ENCODE results near the gene EXOSC10. TPM values are rescaled to one million over a fixed set of nuclear protein-coding genes. Genes with fewer than 3 reads are reported as not detected.

The EXOSC10 gene
- total RNA-seq, 2 donors from 2014 or later, result 48.0 to 55.2 TPM

GRCh38 chr1:11059155-11059967 lies 40.3 kb downstream of the EXOSC10 start:
- intact Hi-C loops (cut with DNase I), result no loop called here
- peak overlapping the region; percentile 99 for H3K4me3 ChIP-seq
- peak overlapping the region; percentile 79 to 95 for H3K9ac ChIP-seq (ENCODE audit: low read depth in 2 of 2, low read length in 2 of 2)
- H3K4me1 ChIP-seq, result no peaks in the 10 kb centered on the region
- DNase-seq, result no peak
- no peaks in the 10 kb centered on the region for H3K27me3 ChIP-seq
- no peaks in the 10 kb centered on the region for H3K9me3 ChIP-seq
- no peak overlapping the region for H3K27ac ChIP-seq
- TF ChIP-seq, protein P1, sequence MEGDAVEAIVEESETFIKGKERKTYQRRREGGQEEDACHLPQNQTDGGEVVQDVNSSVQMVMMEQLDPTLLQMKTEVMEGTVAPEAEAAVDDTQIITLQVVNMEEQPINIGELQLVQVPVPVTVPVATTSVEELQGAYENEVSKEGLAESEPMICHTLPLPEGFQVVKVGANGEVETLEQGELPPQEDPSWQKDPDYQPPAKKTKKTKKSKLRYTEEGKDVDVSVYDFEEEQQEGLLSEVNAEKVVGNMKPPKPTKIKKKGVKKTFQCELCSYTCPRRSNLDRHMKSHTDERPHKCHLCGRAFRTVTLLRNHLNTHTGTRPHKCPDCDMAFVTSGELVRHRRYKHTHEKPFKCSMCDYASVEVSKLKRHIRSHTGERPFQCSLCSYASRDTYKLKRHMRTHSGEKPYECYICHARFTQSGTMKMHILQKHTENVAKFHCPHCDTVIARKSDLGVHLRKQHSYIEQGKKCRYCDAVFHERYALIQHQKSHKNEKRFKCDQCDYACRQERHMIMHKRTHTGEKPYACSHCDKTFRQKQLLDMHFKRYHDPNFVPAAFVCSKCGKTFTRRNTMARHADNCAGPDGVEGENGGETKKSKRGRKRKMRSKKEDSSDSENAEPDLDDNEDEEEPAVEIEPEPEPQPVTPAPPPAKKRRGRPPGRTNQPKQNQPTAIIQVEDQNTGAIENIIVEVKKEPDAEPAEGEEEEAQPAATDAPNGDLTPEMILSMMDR (IDR thresholded peaks at IDR 0.05), result no peak
- H3K36me3 ChIP-seq, result no peaks in the 10 kb centered on the region

DNA sequence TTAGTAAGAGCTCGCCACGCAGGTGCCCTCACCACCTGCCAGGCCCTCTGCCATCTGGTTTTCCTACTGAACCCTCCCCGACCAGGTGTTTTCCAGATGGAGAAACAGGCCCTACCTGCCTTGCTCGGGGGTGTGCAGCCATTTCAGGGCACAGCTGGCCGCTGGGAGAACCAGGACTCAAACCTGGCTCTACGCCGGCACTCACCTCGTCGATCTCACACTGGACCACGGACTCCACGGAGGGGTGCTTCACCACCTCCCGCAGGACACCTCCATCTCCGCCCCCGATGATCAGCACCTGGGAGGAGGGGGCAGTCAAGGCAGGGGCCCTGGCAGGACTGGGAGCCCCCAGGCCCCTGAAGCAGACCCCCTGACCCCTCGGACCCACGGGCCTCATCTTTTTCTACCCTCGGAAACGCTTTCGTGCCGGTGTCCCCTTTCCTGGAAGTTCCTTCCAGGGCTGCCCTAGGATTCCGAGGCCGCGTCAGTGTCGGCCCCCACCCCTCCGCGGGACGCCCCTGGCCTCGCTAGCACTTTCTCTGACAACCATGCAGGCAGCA lies 41.0 kb downstream of the EXOSC10 start:
- TF ChIP-seq, protein P1 (IDR thresholded peaks at IDR 0.05), result no peak
- H3K4me1 ChIP-seq, result no peaks in the 10 kb centered on the region
- H3K36me3 ChIP-seq, result no peaks in the 10 kb centered on the region
- no peak overlapping the region for H3K27ac ChIP-seq
- H3K27me3 ChIP-seq, result no peaks in the 10 kb centered on the region
- intact Hi-C loops (cut with DNase I), result no loop called here
- peak overlapping the region; percentile 79 to 95 for H3K9ac ChIP-seq (ENCODE audit: low read depth in 2 of 2, low read length in 2 of 2)
- H3K9me3 ChIP-seq, result no peaks in the 10 kb centered on the region
- DNase-seq, result no peak
- peak overlapping the region; percentile 99 for H3K4me3 ChIP-seq

DNA sequence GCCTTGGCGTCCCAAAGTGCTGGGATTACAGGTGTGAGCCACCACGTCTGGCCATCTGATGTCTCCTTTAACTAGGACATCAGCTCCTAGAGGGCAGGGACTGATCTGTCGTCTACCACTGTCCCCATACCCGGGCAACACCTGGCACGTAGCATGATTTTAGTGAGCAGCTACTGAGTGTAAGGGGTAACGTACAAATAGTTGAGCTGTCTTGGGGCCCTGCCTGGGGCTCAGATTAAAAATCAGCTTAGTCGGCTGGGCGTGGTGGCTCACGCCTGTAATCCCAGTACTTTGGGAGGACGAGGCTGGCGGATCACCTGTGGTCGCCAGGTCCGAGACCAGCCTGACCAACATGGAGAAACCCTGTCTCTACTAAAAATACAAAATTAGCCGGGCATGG lies 41.6 kb downstream of the EXOSC10 start:
- Histone ChIP-seq H3K9ac (ENCODE audit: low read depth in 2 of 2, low read length in 2 of 2) (no peak overlapping the region), H3K4me1 (no peaks in the 10 kb centered on the region), H3K9me3 (no peaks in the 10 kb centered on the region), H3K4me3 (no peak overlapping the region), H3K36me3 (no peaks in the 10 kb centered on the region), H3K27ac (no peak overlapping the region), H3K27me3 (no peaks in the 10 kb centered on the region)
- intact Hi-C loops (cut with DNase I), result no loop called here
- DNase-seq, result no peak
- TF ChIP-seq, protein P1 (IDR thresholded peaks at IDR 0.05), result no peak

DNA sequence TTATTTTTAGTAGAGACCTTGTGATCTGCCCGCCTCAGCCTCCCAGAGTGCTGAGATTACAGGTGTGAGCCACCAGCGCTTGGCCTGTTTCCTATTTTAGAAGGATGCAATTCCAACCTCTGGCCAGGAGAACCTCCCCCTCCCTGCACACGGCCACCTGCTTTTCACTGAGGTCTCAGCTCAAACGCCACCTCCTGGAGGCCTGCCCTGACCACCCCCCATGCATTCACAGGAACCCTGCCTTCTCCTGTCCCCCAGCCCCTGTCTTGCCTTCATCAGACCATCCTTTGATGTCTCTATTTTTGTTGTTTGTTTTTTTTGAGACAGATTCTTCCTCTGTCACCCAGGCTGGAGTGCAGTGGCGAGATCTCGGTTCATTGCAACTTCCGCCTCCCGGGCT lies 42.2 kb downstream of the EXOSC10 start:
- H3K36me3 ChIP-seq, result no peaks in the 10 kb centered on the region
- H3K4me1 ChIP-seq, result no peaks in the 10 kb centered on the region
- TF ChIP-seq, protein P1 (IDR thresholded peaks at IDR 0.05), result no peak
- H3K9me3 ChIP-seq, result no peaks in the 10 kb centered on the region
- no peak overlapping the region for H3K9ac ChIP-seq (ENCODE audit: low read depth in 2 of 2, low read length in 2 of 2)
- no peak overlapping the region for H3K4me3 ChIP-seq
- intact Hi-C loops (cut with DNase I), result no loop called here
- no peaks in the 10 kb centered on the region for H3K27me3 ChIP-seq
- no peak overlapping the region for H3K27ac ChIP-seq
- DNase-seq, result no peak

GRCh38 chr1:11056504-11056903 lies 43.2 kb downstream of the EXOSC10 start:
- Histone ChIP-seq H3K27ac (no peak overlapping the region), H3K36me3 (no peaks in the 10 kb centered on the region), H3K9me3 (no peaks in the 10 kb centered on the region), H3K4me1 (no peaks in the 10 kb centered on the region), H3K9ac (ENCODE audit: low read depth in 2 of 2, low read length in 2 of 2) (no peak overlapping the region), H3K27me3 (no peaks in the 10 kb centered on the region), H3K4me3 (no peak overlapping the region)
- no peak for DNase-seq
- intact Hi-C loops (cut with DNase I), result no loop called here
- TF ChIP-seq, protein P1 (IDR thresholded peaks at IDR 0.05), result no peak
